Body of pancreas (tissue), 4 donors: ENCODE data around the gene CUEDC1. TPM values are rescaled to one million over a fixed set of nuclear protein-coding genes. Genes with fewer than 3 reads are reported as not detected.
A peak's percentile ranks its signal among the peaks of the same experiment; 100 is the strongest.

Experiments used
- ATAC-seq: fragments of 150-250 bp; one replicate; pipeline ENCODE4 v1.9.1; 2016
- DNase-seq, 4 donors: peaks; one replicate each; pipeline ENCODE4 v3.0.0-alpha.2; 2019
- H3K27ac ChIP-seq, 4 donors: fragments of 200-600 bp; sonication (generic); 1 replicate in 3 of 4; 2 replicates in 1 of 4; pipeline versions ENCODE4 v1.5.1 to v1.6.1; 2016 to 2019; ENCODE audit warnings: mild to moderate bottlenecking in 1 of 4, mixed read lengths in 1 of 4, moderate library complexity in 1 of 4
- H3K27me3 ChIP-seq, 2 donors: fragments of 200-600 bp; sonication (generic); one replicate each; pipeline ENCODE4 v1.6.0; 2016; ENCODE audit warnings: mild to moderate bottlenecking in 1 of 2
- H3K36me3 ChIP-seq, 2 donors: fragments of 200-600 bp; sonication (generic); replicated peaks in 1 of 2; 2 replicates each; pipeline ENCODE4 v1.5.1; 2016; ENCODE audit warnings: low read depth in 2 of 2; ENCODE audit not compliant: insufficient read depth in 1 of 2
- H3K4me1 ChIP-seq: fragments of 200-600 bp; sonication (generic); one replicate; pipeline ENCODE4 v1.6.0; 2016
- H3K4me3 ChIP-seq, 2 donors: fragments of 200-600 bp; sonication (generic); 1 replicate in 1 of 2; 2 replicates in 1 of 2; pipeline ENCODE4 v1.5.1; 2016 to 2019
- H3K9me3 ChIP-seq, 3 donors: fragments of 200-600 bp; sonication (generic); 1 replicate in 2 of 3; 2 replicates in 1 of 3; pipeline ENCODE4 v1.5.1; 2016
- CTCF ChIP-seq, 7 experiments: fragments of 450-650 bp in 4 of 7; fragments of 200-600 bp in 3 of 7; sonication (generic) in 3 of 7; IDR thresholded peaks; one replicate each; pipeline ENCODE4 v1.5.1; 2016 to 2019; ENCODE audit warnings: antibody characterized with exemption in 7 of 7
- POLR2A ChIP-seq, 3 donors: fragments of 450-650 bp; IDR thresholded peaks; one replicate each; pipeline ENCODE4 v1.6.1; 2016; ENCODE audit warnings: antibody characterized with exemption in 3 of 3, mild to moderate bottlenecking in 2 of 3
- WGBS, 2 donors: methylation state at CpG; one replicate each; pipeline ENCODE4 v1.1.5; 2017; 5-methylcytosine and 5-hydroxymethylcytosine counted together
- intact Hi-C: fragments of 100-400 bp; cut with DNase I; formaldehyde crosslinking; loops from one replicate; pipeline ENCODE4 v1.15.1; 2023
- total RNA-seq, 2 donors: library from RNA; depleted of rRNA; stranded (reverse); fragments of >200 nt; gene quantifications; one replicate each; pipeline ENCODE4 v1.1.0, GENCODE V29; 2016

The CUEDC1 gene
- total RNA-seq, 2 donors from 2014 or later = 35.8 to 48.1 TPM

DNA sequence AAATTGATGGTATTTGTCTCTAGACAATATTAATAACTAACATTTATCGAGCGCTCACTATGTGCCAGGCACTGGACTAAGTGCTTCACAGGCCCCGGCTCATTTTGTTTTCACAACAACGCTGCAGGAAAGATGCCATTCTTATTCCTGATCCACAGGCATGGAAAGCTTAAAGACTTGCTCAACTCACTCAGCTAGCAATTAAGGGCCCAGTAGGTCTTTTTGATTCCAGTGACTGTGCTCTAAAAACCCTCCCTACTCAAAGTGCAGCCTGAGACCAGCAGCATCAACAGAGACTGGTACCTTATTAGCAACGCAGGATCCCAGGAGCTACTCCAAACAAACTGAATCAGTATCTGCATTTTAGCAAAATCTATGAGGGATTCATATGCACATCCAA, 35.3 kb downstream of the CUEDC1 start:
- Histone ChIP-seq H3K4me3 (no peak overlapping the region), H3K36me3 (no peaks in the 10 kb centered on the region), H3K9me3 (no peaks in the 10 kb centered on the region), H3K27me3 (no peaks in the 10 kb centered on the region), H3K4me1 (peaks cover 53% of the 10 kb centered on the region), H3K27ac (no peak overlapping the region)
- no peak for TF ChIP-seq POLR2A (IDR thresholded peaks at IDR 0.05)
- ATAC-seq (no peak), DNase-seq (no peak)
- 86 to 91% methylated on average over 5 of the region's 5 CpGs for WGBS, 2 donors
- intact Hi-C loops = no loop called here

DNA sequence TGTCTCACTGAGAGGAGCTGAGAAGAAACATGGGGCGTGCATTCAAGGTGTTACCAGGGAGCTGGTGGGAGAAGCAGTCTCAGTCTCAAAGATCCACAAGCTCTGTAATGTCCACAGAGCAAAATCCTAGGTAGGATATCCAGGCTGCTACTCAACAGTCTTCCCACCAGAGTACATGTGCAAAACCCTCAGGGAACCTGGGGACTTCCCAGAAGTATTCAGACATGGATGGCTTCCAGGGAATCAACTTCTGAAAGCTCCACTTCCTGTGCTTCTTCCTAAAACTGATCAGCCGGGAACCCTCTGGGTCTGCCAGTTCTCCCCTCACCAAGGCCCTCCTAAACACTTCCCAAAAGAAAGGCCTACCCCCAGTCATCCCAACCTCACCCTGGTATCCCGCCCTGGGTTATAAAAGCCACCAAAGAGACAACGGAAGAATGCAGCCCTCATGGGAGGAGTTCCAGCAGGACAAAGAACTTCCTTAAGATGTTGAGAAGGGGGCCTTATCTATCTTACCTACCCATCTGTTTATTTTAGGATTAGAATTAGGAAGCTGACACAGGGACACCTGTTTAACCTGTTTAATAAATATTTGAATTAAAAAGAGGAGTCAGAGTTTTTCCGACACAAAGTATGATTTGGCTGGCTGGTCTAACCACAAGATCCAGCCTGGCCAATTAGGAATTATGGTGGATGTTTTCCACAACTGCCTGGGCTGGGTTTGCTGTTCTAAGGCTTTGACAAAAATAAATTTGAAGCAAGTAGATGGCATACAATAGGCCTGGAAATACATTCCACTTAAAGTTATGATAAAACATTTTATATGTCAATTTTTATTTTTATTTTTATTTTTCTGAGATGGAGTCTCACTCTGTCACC, 37.0 kb downstream of the CUEDC1 start:
- ATAC-seq = no peak
- WGBS, 2 donors = 57 to 68% methylated on average over 4 to 5 of the region's 5 CpGs
- intact Hi-C loops = no loop called here

GRCh38 chr17:57916925-57917858, 38.0 kb downstream of the CUEDC1 start:
- TF ChIP-seq CTCF (IDR thresholded peaks at IDR 0.05) (no peak), POLR2A (IDR thresholded peaks at IDR 0.05) (no peak)
- no peaks in the 10 kb centered on the region for H3K9me3 ChIP-seq
- WGBS, 2 donors = 76 to 86% methylated on average over 5 to 9 of the region's 9 CpGs
- peaks cover 73% of the 10 kb centered on the region for H3K4me1 ChIP-seq
- H3K4me3 ChIP-seq = no peak overlapping the region
- DNase-seq (no peak), ATAC-seq (no peak)
- H3K27me3 ChIP-seq = no peaks in the 10 kb centered on the region
- H3K36me3 ChIP-seq = no peaks in the 10 kb centered on the region
- intact Hi-C loops = no loop called here
- peak overlapping the region; percentile 8 to 92 (median 64) for H3K27ac ChIP-seq

More for the DNA sequence above, 37.0 kb downstream of the CUEDC1 start:
- Histone ChIP-seq H3K4me1 (peaks cover 63% of the 10 kb centered on the region), H3K36me3 (no peaks in the 10 kb centered on the region), H3K9me3 (no peaks in the 10 kb centered on the region), H3K27me3 (no peaks in the 10 kb centered on the region), H3K4me3 (no peak overlapping the region), H3K27ac (peak overlapping the region; percentile 8 to 92 (median 64))
- DNase-seq = no peak
- TF ChIP-seq CTCF (IDR thresholded peaks at IDR 0.05) (no peak), POLR2A (IDR thresholded peaks at IDR 0.05) (no peak)

DNA sequence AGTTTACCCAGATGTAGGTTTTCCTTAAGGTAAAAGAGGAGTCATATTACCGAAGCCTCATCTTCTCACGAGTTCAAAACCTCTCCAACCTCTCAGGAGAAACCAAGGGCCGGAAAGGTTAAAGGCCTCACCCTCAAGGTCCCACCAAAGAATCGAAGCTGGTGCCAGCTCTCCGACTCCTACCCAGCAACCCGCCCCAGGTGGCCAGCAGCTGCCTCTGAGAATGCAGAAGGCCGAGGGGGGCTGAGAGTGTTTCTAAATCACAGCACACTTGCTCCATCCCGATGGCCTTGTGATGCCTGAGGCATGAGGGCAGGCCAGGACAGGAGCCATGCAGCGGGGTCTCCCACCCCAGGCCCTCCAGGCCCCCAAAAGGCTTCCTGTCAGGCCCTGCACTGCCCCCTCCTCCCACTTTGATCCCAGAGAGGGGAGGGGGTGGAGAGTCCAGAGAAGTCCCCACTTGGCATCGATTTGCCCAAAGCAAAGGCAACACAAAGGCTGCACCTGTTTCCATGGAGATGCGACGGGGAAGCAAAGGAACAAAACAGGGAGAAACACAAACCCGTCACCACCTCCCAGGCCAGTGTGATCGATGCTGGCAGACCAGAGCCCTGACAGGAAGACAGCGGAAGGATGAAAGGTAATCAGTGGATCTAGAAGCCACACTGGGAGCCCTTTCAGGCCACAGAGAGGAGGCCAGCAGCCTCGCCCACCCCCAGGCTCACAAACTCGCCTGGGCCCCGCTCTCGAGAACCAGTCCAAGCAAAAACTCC, 39.0 kb downstream of the CUEDC1 start:
- no peak for TF ChIP-seq POLR2A (IDR thresholded peaks at IDR 0.05)
- TF ChIP-seq CTCF (IDR thresholded peaks at IDR 0.05) = no peak

More for the DNA sequence above, 39.0 kb downstream of the CUEDC1 start:
- Histone ChIP-seq H3K4me3 (no peak overlapping the region), H3K9me3 (no peaks in the 10 kb centered on the region), H3K36me3 (no peaks in the 10 kb centered on the region), H3K27me3 (no peaks in the 10 kb centered on the region), H3K4me1 (peaks cover 73% of the 10 kb centered on the region), H3K27ac (peak overlapping the region in 3 of 4 donors; percentile 57 to 92 (median 72))
- peak in 3 of 4 donors; percentile 49 to 72 (median 58) for DNase-seq
- WGBS, 2 donors = 66 to 74% methylated on average over 18 to 19 of the region's 19 CpGs
- peak; percentile 22 for ATAC-seq
- intact Hi-C loops = no loop called here
